ENCODE results near the gene TXLNA.
A peak's percentile ranks its signal among the peaks of the same experiment; 100 is the strongest.
"Not testable (repeated sequence)": the region's sequence is repeated elsewhere in the genome, so short reads cannot be mapped to it uniquely, and the experiment has no call there.

The TXLNA gene

GRCh38 chr1:32159189-32159588 lies 20.3 kb upstream of the TXLNA start:
- H3K27ac ChIP-seq (ENCODE audit: low read depth, low read length) = no peak overlapping the region
- H3K4me1 ChIP-seq (ENCODE audit: control insufficient read depth, insufficient read depth, low read length, unreplicated experiment) = no peaks in the 10 kb centered on the region
- H3K27me3 ChIP-seq (ENCODE audit: insufficient read depth, low read length) = no peaks in the 10 kb centered on the region
- no peak overlapping the region for H3K4me3 ChIP-seq (ENCODE audit: low read depth, low read length)
- H3K79me2 ChIP-seq (ENCODE audit: control insufficient read depth, insufficient read depth, low read length, unreplicated experiment) = no peaks in the 10 kb centered on the region
- peaks cover 35% of the 10 kb centered on the region for H3K36me3 ChIP-seq (ENCODE audit: insufficient read depth, low read length)
- H2AFZ ChIP-seq (ENCODE audit: low read length, unreplicated experiment) = no peak overlapping the region

GRCh38 chr1:32163405-32163804 lies 16.1 kb upstream of the TXLNA start:
- H3K4me1 ChIP-seq (ENCODE audit: control insufficient read depth, insufficient read depth, low read length, unreplicated experiment) = no peaks in the 10 kb centered on the region
- H2AFZ ChIP-seq (ENCODE audit: low read length, unreplicated experiment) = no peak overlapping the region
- peaks cover 26% of the 10 kb centered on the region; the same call in 1 of the 2 replicates for H3K36me3 ChIP-seq (ENCODE audit: insufficient read depth, low read length)
- H3K79me2 ChIP-seq (ENCODE audit: control insufficient read depth, insufficient read depth, low read length, unreplicated experiment) = no peaks in the 10 kb centered on the region
- no peaks in the 10 kb centered on the region for H3K27me3 ChIP-seq (ENCODE audit: insufficient read depth, low read length)
- no peak overlapping the region for H3K4me3 ChIP-seq (ENCODE audit: low read depth, low read length)
- H3K27ac ChIP-seq (ENCODE audit: low read depth, low read length) = no peak overlapping the region

GRCh38 chr1:32165633-32166032 lies 13.8 kb upstream of the TXLNA start:
- not testable (repeated sequence) for H2AFZ ChIP-seq (ENCODE audit: low read length, unreplicated experiment); H3K4me1 ChIP-seq (ENCODE audit: control insufficient read depth, insufficient read depth, low read length, unreplicated experiment); H3K4me3 ChIP-seq (ENCODE audit: low read depth, low read length); H3K79me2 ChIP-seq (ENCODE audit: control insufficient read depth, insufficient read depth, low read length, unreplicated experiment); H3K27me3 ChIP-seq (ENCODE audit: insufficient read depth, low read length); H3K27ac ChIP-seq (ENCODE audit: low read depth, low read length)
- peaks cover 35% of the 10 kb centered on the region for H3K36me3 ChIP-seq (ENCODE audit: insufficient read depth, low read length)

GRCh38 chr1:32170991-32171390 lies 8.5 kb upstream of the TXLNA start:
- Histone ChIP-seq H3K79me2 (ENCODE audit: control insufficient read depth, insufficient read depth, low read length, unreplicated experiment) (no peaks in the 10 kb centered on the region), H3K36me3 (ENCODE audit: insufficient read depth, low read length) (peaks cover 26% of the 10 kb centered on the region), H3K27me3 (ENCODE audit: insufficient read depth, low read length) (no peaks in the 10 kb centered on the region), H3K4me3 (ENCODE audit: low read depth, low read length) (no peak overlapping the region), H2AFZ (ENCODE audit: low read length, unreplicated experiment) (no peak overlapping the region), H3K27ac (ENCODE audit: low read depth, low read length) (no peak overlapping the region), H3K4me1 (ENCODE audit: control insufficient read depth, insufficient read depth, low read length, unreplicated experiment) (peaks cover 13% of the 10 kb centered on the region)

- Histone ChIP-seq H3K4me3 (ENCODE audit: low read depth, low read length) (no peak overlapping the region), H3K36me3 (ENCODE audit: insufficient read depth, low read length) (peaks cover 21% of the 10 kb centered on the region), H3K4me1 (ENCODE audit: control insufficient read depth, insufficient read depth, low read length, unreplicated experiment) (peaks cover 13% of the 10 kb centered on the region), H3K27ac (ENCODE audit: low read depth, low read length) (no peak overlapping the region), H2AFZ (ENCODE audit: low read length, unreplicated experiment) (no peak overlapping the region), H3K27me3 (ENCODE audit: insufficient read depth, low read length) (no peaks in the 10 kb centered on the region), H3K79me2 (ENCODE audit: control insufficient read depth, insufficient read depth, low read length, unreplicated experiment) (no peaks in the 10 kb centered on the region)
Observed at GRCh38 chr1:32172621-32173245, 6.7 kb upstream of the TXLNA start.

GRCh38 chr1:32178380-32179192 lies 889 bp upstream of the TXLNA start:
- H3K36me3 ChIP-seq (ENCODE audit: insufficient read depth, low read length) = 0 out of 2 replicates have a peak, but pooled peaks cover 1% of the 10 kb centered on the region
- peak overlapping the region; percentile 90 for H3K4me3 ChIP-seq (ENCODE audit: low read depth, low read length)
- H3K4me1 ChIP-seq (ENCODE audit: control insufficient read depth, insufficient read depth, low read length, unreplicated experiment) = peaks cover 16% of the 10 kb centered on the region
- peaks cover 31% of the 10 kb centered on the region for H3K79me2 ChIP-seq (ENCODE audit: control insufficient read depth, insufficient read depth, low read length, unreplicated experiment)
- peak overlapping the region; percentile 91 for H3K27ac ChIP-seq (ENCODE audit: low read depth, low read length)
- no peaks in the 10 kb centered on the region for H3K27me3 ChIP-seq (ENCODE audit: insufficient read depth, low read length)
- H2AFZ ChIP-seq (ENCODE audit: low read length, unreplicated experiment) = peak overlapping the region; percentile 98

GRCh38 chr1:32179193-32179442 lies 357 bp upstream of the TXLNA start:
- Histone ChIP-seq H3K36me3 (ENCODE audit: insufficient read depth, low read length) (peaks cover 3% of the 10 kb centered on the region), H2AFZ (ENCODE audit: low read length, unreplicated experiment) (peak overlapping the region; percentile 98), H3K27ac (ENCODE audit: low read depth, low read length) (peak overlapping the region; percentile 91), H3K79me2 (ENCODE audit: control insufficient read depth, insufficient read depth, low read length, unreplicated experiment) (peaks cover 36% of the 10 kb centered on the region), H3K27me3 (ENCODE audit: insufficient read depth, low read length) (no peaks in the 10 kb centered on the region), H3K4me1 (ENCODE audit: control insufficient read depth, insufficient read depth, low read length, unreplicated experiment) (peaks cover 20% of the 10 kb centered on the region), H3K4me3 (ENCODE audit: low read depth, low read length) (peak overlapping the region; percentile 90)

- H3K27ac ChIP-seq (ENCODE audit: low read depth, low read length) = peak overlapping the region; percentile 91
- H3K36me3 ChIP-seq (ENCODE audit: insufficient read depth, low read length) = peaks cover 13% of the 10 kb centered on the region
- H2AFZ ChIP-seq (ENCODE audit: low read length, unreplicated experiment) = peak overlapping the region; percentile 73
- peaks cover 30% of the 10 kb centered on the region for H3K4me1 ChIP-seq (ENCODE audit: control insufficient read depth, insufficient read depth, low read length, unreplicated experiment)
- peak overlapping the region; percentile 90 for H3K4me3 ChIP-seq (ENCODE audit: low read depth, low read length)
- H3K27me3 ChIP-seq (ENCODE audit: insufficient read depth, low read length) = no peaks in the 10 kb centered on the region
- peaks cover 46% of the 10 kb centered on the region for H3K79me2 ChIP-seq (ENCODE audit: control insufficient read depth, insufficient read depth, low read length, unreplicated experiment)
Observed at GRCh38 chr1:32180186-32181060, 948 bp downstream of the TXLNA start.

GRCh38 chr1:32181065-32181464 lies 1.6 kb downstream of the TXLNA start:
- Histone ChIP-seq H3K79me2 (ENCODE audit: control insufficient read depth, insufficient read depth, low read length, unreplicated experiment) (peaks cover 51% of the 10 kb centered on the region), H3K27ac (ENCODE audit: low read depth, low read length) (peak overlapping the region; percentile 91)

GRCh38 chr1:32181563-32181962 lies 2.1 kb downstream of the TXLNA start:
- H3K27me3 ChIP-seq (ENCODE audit: insufficient read depth, low read length) = no peaks in the 10 kb centered on the region
- H3K4me3 ChIP-seq (ENCODE audit: low read depth, low read length) = peak overlapping the region; percentile 90
- H3K4me1 ChIP-seq (ENCODE audit: control insufficient read depth, insufficient read depth, low read length, unreplicated experiment) = peaks cover 40% of the 10 kb centered on the region
- peak overlapping the region; percentile 91; the same call in 1 of the 2 replicates for H3K27ac ChIP-seq (ENCODE audit: low read depth, low read length)
- no peak overlapping the region for H2AFZ ChIP-seq (ENCODE audit: low read length, unreplicated experiment)
- peaks cover 56% of the 10 kb centered on the region for H3K79me2 ChIP-seq (ENCODE audit: control insufficient read depth, insufficient read depth, low read length, unreplicated experiment)
- peaks cover 21% of the 10 kb centered on the region for H3K36me3 ChIP-seq (ENCODE audit: insufficient read depth, low read length)

More at GRCh38 chr1:32181065-32181464, 1.6 kb downstream of the TXLNA start:
- Histone ChIP-seq H3K27me3 (ENCODE audit: insufficient read depth, low read length) (no peaks in the 10 kb centered on the region), H2AFZ (ENCODE audit: low read length, unreplicated experiment) (no peak overlapping the region), H3K4me3 (ENCODE audit: low read depth, low read length) (peak overlapping the region; percentile 90), H3K36me3 (ENCODE audit: insufficient read depth, low read length) (peaks cover 17% of the 10 kb centered on the region), H3K4me1 (ENCODE audit: control insufficient read depth, insufficient read depth, low read length, unreplicated experiment) (peaks cover 35% of the 10 kb centered on the region)
